ENCODE data around the gene COL6A2.

The COL6A2 gene

DNA sequence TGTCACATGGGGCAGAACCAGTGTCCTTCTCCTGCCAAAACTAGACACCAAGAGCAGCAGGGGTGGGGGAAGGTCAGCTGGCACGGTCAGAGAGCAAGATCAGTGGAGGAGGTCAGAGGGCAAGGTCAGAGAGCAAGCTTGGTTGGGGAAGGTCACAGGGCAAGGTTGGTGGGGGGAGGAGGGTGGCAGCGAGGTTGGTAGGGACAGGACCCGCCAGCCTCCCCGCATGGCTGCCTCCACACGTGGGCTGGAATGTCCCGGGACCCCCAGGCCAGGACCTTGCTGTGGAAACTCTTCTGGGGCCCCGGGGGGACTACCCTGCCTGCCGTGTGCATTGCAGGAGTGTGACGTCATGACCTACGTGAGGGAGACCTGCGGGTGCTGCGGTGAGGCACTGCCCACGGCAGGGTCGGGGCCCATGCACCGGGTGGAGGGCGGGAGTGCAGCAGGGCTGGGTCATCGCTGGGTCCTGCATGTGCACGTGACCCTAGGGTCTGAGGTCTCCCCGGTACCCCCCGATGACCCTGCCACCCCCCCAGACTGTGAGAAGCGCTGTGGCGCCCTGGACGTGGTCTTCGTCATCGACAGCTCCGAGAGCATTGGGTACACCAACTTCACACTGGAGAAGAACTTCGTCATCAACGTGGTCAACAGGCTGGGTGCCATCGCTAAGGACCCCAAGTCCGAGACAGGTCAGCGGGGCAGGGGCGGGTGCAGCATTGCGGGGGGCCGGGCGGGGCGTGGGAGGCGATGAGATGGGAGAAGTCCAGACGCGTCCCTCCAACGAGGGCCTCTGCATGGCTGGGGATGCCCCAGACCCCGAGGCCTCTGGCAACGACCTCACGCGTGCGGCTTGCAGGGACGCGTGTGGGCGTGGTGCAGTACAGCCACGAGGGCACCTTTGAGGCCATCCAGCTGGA, 27.3 kb downstream of the COL6A2 start:
- Histone ChIP-seq H3K4me1 (peaks cover 0 to 46% (median 28%) of the 10 kb centered on the region in 10 experiments; a peak in 18 of 20 replicates), H3K36me3 (no peaks in the 10 kb centered on the region), H3K4me2 (peak overlapping the region in 7 of 11 experiments; percentile 66 to 90 (median 83); a peak in 7 of 22 replicates), H4K20me1 (peaks cover 0 to 41% (median 12%) of the 10 kb centered on the region in 11 experiments; a peak in 13 of 22 replicates), H3K4me3 (no peak overlapping the region), H3K9me3 (replicated peaks in 1 of 11) (no peaks in the 10 kb centered on the region), H3K27ac (no peak overlapping the region), H3K27me3 (peaks cover 0 to 13% (median 0%) of the 10 kb centered on the region in 11 experiments; a peak in 2 of 22 replicates), H3K9ac (no peak overlapping the region)
- TF ChIP-seq Cebpa-rat (IDR thresholded peaks at IDR 0.05), result no peak

DNA sequence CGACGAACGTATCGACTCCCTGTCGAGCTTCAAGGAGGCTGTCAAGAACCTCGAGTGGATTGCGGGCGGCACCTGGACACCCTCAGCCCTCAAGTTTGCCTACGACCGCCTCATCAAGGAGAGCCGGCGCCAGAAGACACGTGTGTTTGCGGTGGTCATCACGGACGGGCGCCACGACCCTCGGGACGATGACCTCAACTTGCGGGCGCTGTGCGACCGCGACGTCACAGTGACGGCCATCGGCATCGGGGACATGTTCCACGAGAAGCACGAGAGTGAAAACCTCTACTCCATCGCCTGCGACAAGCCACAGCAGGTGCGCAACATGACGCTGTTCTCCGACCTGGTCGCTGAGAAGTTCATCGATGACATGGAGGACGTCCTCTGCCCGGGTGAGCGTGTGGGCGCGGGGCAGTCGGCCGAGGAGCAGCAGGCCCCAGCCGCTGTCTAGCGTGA, 28.0 kb downstream of the COL6A2 start:
- Histone ChIP-seq H3K9ac (no peak overlapping the region), H3K27ac (no peak overlapping the region), H3K9me3 (replicated peaks in 1 of 11) (no peaks in the 10 kb centered on the region), H3K4me2 (peak overlapping the region in 9 of 11 experiments; percentile 57 to 90 (median 82); a peak in 17 of 22 replicates), H3K36me3 (no peaks in the 10 kb centered on the region), H3K4me1 (peaks cover 0 to 40% (median 22%) of the 10 kb centered on the region in 10 experiments; a peak in 18 of 20 replicates), H4K20me1 (peaks cover 0 to 42% (median 12%) of the 10 kb centered on the region in 11 experiments; a peak in 13 of 22 replicates), H3K4me3 (no peak overlapping the region), H3K27me3 (peaks cover 0 to 13% (median 0%) of the 10 kb centered on the region in 11 experiments; a peak in 2 of 22 replicates)
- TF ChIP-seq Cebpa-rat (IDR thresholded peaks at IDR 0.05), result no peak

DNA sequence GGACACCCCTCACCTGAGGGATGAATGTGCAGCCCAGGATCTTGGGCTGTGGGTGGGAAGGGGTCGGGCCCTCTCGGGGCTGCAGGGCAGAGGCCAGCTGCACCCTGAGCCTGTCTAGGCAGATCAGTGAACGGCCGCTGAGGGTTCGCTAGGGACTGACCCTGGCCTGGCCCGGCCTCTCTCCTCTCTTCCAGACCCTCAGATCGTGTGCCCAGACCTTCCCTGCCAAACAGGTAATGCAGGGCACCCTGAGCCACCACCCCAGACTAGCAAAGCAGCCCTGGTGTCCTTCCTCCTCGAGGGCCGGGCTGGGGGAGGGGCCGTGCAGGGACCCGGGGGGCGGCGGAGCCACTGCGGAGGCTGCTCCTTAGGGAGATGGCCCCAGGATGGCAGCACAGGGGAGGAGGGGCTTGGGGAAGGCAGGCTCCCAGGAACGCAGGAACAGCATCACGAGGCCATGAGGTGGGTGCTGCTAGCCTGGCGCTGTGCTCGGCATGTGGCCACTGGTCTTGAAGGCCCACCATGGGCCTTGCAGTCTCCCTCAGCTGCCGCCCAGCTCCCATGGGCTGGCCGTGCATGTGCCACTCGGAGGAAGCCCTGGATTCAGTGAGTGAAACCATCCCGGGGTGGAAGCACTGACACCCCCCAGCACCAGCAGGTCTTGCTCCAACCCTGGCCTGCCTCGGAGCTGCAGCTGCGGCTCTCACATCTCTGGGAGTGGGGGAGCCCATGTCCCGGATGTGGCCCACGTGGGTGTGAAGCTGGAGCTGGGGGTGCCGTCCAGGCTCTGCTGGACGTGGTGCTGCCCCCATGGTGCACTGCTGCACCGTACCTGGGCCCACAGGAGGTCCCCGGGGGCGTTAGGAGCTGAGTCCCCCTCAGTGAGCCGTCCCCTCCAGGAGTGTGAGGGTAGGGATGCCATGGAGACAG, 28.7 kb downstream of the COL6A2 start:
- Histone ChIP-seq H3K27me3 (peaks cover 0 to 13% (median 0%) of the 10 kb centered on the region in 11 experiments; a peak in 2 of 22 replicates), H3K4me3 (no peak overlapping the region), H3K9ac (peak overlapping the region in 4 of 11 experiments; percentile 2 to 33 (median 18); a peak in 3 of 22 replicates), H3K27ac (no peak overlapping the region), H3K36me3 (no peaks in the 10 kb centered on the region), H3K4me1 (peaks cover 0 to 39% (median 21%) of the 10 kb centered on the region in 10 experiments; a peak in 18 of 20 replicates), H3K9me3 (replicated peaks in 1 of 11) (no peaks in the 10 kb centered on the region), H3K4me2 (peak overlapping the region in 10 of 11 experiments; percentile 16 to 90 (median 82); a peak in 19 of 22 replicates), H4K20me1 (peaks cover 0 to 45% (median 12%) of the 10 kb centered on the region in 11 experiments; a peak in 13 of 22 replicates)
- no peak for TF ChIP-seq Cebpa-rat (IDR thresholded peaks at IDR 0.05)

DNA sequence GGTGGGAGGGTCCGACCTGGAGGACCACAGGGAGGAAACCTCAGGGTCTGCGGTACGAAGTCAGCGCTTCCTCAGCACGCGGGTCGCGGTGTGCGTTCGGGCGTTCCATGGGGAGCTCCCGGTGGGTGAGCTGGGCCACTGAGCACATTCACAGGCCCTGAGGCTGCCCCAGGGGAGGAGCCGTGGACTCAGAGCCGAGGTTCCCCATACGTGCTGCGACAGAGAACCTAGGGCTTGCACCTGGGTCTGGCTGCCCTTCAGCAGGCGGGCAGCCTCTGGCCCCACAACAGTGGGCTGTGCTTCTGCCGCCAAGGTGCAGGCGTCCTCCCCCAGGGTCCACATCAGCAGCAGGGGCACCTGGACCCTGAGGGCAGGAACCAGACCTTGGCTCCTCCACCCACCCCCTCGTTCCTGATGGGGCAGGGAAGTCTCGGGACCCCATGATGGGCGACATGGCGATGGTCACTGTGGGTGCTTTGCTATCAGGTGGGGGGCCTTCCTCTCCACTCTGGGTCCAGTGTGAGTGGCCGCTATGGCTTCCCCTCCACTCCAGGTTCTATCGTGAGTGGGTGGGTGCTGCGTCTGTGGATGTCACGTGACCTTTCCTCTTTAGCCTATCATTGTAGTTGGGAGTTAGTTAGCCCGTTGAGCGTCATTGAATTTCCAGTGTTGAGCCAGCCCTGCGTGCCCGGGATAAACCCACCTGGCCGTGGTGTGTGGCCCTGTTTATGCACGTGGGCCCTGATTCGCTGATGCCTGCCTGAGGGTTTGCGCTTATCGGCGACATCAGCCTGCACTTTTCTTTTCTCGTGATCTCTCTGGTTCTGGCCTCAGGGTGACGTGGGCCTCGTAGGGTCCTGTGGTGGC, 29.6 kb downstream of the COL6A2 start:
- Histone ChIP-seq H3K4me3 (no peak overlapping the region), H3K4me2 (peak overlapping the region in 10 of 11 experiments; percentile 16 to 90 (median 82); a peak in 19 of 22 replicates), H3K27ac (no peak overlapping the region), H3K36me3 (no peaks in the 10 kb centered on the region), H3K9ac (peak overlapping the region in 4 of 11 experiments; percentile 2 to 33 (median 16); a peak in 2 of 22 replicates), H3K9me3 (replicated peaks in 1 of 11) (no peaks in the 10 kb centered on the region), H3K27me3 (peaks cover 0 to 13% (median 0%) of the 10 kb centered on the region in 11 experiments; a peak in 2 of 22 replicates), H4K20me1 (peaks cover 0 to 47% (median 12%) of the 10 kb centered on the region in 11 experiments; a peak in 13 of 22 replicates), H3K4me1 (peaks cover 0 to 39% (median 21%) of the 10 kb centered on the region in 10 experiments; a peak in 18 of 20 replicates)
- no peak for TF ChIP-seq Cebpa-rat (IDR thresholded peaks at IDR 0.05)

DNA sequence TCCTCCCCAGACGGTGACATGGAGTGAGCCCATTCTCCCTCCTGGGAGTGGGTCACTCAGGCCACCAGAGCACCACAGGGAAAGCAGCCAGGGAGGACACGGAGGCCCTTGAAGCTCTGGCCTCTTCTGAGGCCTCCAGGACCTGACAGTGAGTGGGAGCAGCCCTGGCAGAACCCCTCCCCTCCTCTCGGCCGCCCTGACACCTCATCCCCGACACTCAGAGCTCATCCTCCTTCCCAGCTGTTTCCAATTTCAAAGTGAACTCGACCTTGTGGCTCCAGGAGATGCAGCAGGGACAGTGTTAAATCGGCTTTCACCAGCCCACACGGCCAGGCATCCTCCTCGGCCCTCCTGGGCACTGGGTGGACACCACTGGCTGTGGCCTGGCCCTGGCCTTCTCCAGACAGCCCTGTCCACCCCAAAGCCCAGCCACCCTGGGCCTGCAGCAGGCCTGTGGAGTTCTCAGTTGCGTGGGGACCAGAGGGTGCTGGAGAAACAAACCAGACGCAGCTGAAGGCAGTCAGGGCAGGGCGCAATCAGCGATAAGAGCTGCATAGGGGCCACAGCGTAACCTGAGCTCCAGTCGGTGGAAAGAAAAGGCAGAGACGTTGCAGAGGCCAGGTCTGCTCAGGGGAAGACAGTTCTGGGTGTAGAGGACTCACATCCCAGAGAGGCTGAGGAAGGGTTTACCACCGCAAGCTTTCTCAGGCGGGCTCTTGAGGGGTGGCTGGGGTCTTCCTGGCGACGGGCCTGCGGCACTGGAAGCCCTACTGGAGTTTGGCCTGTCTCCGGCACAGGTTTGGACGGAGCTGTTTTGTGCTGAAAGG, 30.4 kb downstream of the COL6A2 start:
- H3K27me3 ChIP-seq, result peaks cover 0 to 13% (median 0%) of the 10 kb centered on the region in 11 experiments; a peak in 2 of 22 replicates
- H3K4me3 ChIP-seq, result no peak overlapping the region
- peaks cover 0 to 47% (median 12%) of the 10 kb centered on the region in 11 experiments; a peak in 13 of 22 replicates for H4K20me1 ChIP-seq
- no peak overlapping the region for H3K27ac ChIP-seq
- TF ChIP-seq Cebpa-rat (IDR thresholded peaks at IDR 0.05), result no peak
- peaks cover 0 to 39% (median 21%) of the 10 kb centered on the region in 10 experiments; a peak in 18 of 20 replicates for H3K4me1 ChIP-seq
- no peaks in the 10 kb centered on the region for H3K9me3 ChIP-seq (replicated peaks in 1 of 11)
- H3K9ac ChIP-seq, result no peak overlapping the region
- H3K4me2 ChIP-seq, result peak overlapping the region in 6 of 11 experiments; percentile 81 to 90 (median 84); a peak in 8 of 22 replicates
- H3K36me3 ChIP-seq, result no peaks in the 10 kb centered on the region

DNA sequence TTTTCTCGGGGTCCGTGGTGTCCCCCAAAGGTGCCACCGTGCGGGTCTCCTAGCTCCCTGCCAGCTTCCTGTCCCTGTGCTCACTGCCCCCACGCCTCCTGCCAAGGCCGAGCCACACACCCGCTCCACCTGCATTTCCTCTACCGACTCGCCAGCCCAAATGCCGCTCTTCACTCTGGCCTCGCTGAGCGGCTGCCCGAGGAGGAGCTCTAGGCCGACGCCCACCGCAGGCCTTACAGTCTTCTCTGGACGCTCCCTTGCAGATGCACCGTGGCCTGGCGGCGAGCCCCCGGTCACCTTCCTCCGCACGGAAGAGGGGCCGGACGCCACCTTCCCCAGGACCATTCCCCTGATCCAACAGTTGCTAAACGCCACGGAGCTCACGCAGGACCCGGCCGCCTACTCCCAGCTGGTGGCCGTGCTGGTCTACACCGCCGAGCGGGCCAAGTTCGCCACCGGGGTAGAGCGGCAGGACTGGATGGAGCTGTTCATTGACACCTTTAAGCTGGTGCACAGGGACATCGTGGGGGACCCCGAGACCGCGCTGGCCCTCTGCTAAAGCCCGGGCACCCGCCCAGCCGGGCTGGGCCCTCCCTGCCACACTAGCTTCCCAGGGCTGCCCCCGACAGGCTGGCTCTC, 31.1 kb downstream of the COL6A2 start:
- H3K27ac ChIP-seq, result no peak overlapping the region

More for the DNA sequence above, 31.1 kb downstream of the COL6A2 start:
- peaks cover 0 to 13% (median 0%) of the 10 kb centered on the region in 11 experiments; a peak in 2 of 22 replicates for H3K27me3 ChIP-seq
- H3K4me3 ChIP-seq, result no peak overlapping the region
- H3K36me3 ChIP-seq, result no peaks in the 10 kb centered on the region
- H3K9ac ChIP-seq, result no peak overlapping the region
- no peaks in the 10 kb centered on the region for H3K9me3 ChIP-seq (replicated peaks in 1 of 11)
- no peak for TF ChIP-seq Cebpa-rat (IDR thresholded peaks at IDR 0.05)
- H3K4me2 ChIP-seq, result no peak overlapping the region
- H4K20me1 ChIP-seq, result peaks cover 0 to 47% (median 12%) of the 10 kb centered on the region in 11 experiments; a peak in 13 of 22 replicates
- peaks cover 0 to 39% (median 21%) of the 10 kb centered on the region in 10 experiments; a peak in 18 of 20 replicates for H3K4me1 ChIP-seq

Data from BLaER1 treated with 17β-estradiol and CSF1 and Interleukin-3, amounts not matched to agents 10 nM and 100 nM (cell line).